Measurements from ENCODE around the gene IL1RAPL2. TPM values are rescaled to one million over a fixed set of nuclear protein-coding genes. Genes with fewer than 3 reads are reported as not detected.

IL1RAPL2 gene
- total and polyA plus RNA-seq, 2 of the 8 experiments (the other 6 are each of a cell fraction or from before 2014, with no cell fraction given) = 0.20 to 1.3 TPM

DNA sequence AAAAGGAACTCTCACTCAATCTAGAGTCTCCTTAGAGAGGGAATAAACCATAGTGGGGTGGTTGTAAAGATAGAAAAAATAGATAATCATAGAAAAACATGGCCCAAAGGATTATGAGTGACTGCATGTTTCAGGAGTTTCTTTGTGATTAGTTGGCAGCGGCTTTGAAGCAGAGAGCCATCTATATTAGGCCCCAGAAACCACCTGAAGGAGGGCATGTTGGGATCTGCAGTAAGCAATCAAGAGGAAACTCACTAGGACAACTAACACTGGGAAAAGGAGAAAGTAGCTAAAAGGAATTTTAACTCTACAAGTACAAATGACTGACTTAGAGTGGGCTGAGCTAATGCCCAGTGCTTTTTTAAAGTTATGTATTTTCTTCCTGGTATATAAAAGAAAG, 987.1 kb downstream of the IL1RAPL2 start (continued):
- TF ChIP-seq, protein P1, sequence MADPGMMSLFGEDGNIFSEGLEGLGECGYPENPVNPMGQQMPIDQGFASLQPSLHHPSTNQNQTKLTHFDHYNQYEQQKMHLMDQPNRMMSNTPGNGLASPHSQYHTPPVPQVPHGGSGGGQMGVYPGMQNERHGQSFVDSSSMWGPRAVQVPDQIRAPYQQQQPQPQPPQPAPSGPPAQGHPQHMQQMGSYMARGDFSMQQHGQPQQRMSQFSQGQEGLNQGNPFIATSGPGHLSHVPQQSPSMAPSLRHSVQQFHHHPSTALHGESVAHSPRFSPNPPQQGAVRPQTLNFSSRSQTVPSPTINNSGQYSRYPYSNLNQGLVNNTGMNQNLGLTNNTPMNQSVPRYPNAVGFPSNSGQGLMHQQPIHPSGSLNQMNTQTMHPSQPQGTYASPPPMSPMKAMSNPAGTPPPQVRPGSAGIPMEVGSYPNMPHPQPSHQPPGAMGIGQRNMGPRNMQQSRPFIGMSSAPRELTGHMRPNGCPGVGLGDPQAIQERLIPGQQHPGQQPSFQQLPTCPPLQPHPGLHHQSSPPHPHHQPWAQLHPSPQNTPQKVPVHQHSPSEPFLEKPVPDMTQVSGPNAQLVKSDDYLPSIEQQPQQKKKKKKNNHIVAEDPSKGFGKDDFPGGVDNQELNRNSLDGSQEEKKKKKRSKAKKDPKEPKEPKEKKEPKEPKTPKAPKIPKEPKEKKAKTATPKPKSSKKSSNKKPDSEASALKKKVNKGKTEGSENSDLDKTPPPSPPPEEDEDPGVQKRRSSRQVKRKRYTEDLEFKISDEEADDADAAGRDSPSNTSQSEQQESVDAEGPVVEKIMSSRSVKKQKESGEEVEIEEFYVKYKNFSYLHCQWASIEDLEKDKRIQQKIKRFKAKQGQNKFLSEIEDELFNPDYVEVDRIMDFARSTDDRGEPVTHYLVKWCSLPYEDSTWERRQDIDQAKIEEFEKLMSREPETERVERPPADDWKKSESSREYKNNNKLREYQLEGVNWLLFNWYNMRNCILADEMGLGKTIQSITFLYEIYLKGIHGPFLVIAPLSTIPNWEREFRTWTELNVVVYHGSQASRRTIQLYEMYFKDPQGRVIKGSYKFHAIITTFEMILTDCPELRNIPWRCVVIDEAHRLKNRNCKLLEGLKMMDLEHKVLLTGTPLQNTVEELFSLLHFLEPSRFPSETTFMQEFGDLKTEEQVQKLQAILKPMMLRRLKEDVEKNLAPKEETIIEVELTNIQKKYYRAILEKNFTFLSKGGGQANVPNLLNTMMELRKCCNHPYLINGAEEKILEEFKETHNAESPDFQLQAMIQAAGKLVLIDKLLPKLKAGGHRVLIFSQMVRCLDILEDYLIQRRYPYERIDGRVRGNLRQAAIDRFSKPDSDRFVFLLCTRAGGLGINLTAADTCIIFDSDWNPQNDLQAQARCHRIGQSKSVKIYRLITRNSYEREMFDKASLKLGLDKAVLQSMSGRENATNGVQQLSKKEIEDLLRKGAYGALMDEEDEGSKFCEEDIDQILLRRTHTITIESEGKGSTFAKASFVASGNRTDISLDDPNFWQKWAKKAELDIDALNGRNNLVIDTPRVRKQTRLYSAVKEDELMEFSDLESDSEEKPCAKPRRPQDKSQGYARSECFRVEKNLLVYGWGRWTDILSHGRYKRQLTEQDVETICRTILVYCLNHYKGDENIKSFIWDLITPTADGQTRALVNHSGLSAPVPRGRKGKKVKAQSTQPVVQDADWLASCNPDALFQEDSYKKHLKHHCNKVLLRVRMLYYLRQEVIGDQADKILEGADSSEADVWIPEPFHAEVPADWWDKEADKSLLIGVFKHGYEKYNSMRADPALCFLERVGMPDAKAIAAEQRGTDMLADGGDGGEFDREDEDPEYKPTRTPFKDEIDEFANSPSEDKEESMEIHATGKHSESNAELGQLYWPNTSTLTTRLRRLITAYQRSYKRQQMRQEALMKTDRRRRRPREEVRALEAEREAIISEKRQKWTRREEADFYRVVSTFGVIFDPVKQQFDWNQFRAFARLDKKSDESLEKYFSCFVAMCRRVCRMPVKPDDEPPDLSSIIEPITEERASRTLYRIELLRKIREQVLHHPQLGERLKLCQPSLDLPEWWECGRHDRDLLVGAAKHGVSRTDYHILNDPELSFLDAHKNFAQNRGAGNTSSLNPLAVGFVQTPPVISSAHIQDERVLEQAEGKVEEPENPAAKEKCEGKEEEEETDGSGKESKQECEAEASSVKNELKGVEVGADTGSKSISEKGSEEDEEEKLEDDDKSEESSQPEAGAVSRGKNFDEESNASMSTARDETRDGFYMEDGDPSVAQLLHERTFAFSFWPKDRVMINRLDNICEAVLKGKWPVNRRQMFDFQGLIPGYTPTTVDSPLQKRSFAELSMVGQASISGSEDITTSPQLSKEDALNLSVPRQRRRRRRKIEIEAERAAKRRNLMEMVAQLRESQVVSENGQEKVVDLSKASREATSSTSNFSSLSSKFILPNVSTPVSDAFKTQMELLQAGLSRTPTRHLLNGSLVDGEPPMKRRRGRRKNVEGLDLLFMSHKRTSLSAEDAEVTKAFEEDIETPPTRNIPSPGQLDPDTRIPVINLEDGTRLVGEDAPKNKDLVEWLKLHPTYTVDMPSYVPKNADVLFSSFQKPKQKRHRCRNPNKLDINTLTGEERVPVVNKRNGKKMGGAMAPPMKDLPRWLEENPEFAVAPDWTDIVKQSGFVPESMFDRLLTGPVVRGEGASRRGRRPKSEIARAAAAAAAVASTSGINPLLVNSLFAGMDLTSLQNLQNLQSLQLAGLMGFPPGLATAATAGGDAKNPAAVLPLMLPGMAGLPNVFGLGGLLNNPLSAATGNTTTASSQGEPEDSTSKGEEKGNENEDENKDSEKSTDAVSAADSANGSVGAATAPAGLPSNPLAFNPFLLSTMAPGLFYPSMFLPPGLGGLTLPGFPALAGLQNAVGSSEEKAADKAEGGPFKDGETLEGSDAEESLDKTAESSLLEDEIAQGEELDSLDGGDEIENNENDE (IDR thresholded peaks at IDR 0.05; ENCODE audit: insufficient replicate concordance, low read length) = no peak
- TF ChIP-seq PHF8 (conservative IDR thresholded peaks at IDR 0.05; ENCODE audit: low read depth, low read length) (no peak), HDAC2 (IDR thresholded peaks at IDR 0.05; ENCODE audit: borderline replicate concordance in 1 of 2, low read depth in 2 of 2, low read length in 2 of 2) (no peak), KDM1A (IDR thresholded peaks at IDR 0.05; ENCODE audit: borderline replicate concordance, low read length) (no peak), ASH2L (IDR thresholded peaks at IDR 0.05; ENCODE audit: low read length) (no peak), RNF2 (IDR thresholded peaks at IDR 0.05; ENCODE audit: borderline replicate concordance, low read depth, low read length, missing control alignments, poor library complexity, severe bottlenecking) (no peak), POLR2A (IDR thresholded peaks at IDR 0.05; ENCODE audit: control extremely low read depth in 1 of 2, low read depth in 2 of 2, low read length in 2 of 2) (no peak), YY1 (IDR thresholded peaks at IDR 0.05; ENCODE audit: low read depth, low read length) (no peak), FOSL1 (IDR thresholded peaks at IDR 0.05; ENCODE audit: insufficient read depth, low read depth, low read length) (no peak)

All from H1 (cell line).